Measurements from ENCODE around the gene ZNF93.

DNA sequence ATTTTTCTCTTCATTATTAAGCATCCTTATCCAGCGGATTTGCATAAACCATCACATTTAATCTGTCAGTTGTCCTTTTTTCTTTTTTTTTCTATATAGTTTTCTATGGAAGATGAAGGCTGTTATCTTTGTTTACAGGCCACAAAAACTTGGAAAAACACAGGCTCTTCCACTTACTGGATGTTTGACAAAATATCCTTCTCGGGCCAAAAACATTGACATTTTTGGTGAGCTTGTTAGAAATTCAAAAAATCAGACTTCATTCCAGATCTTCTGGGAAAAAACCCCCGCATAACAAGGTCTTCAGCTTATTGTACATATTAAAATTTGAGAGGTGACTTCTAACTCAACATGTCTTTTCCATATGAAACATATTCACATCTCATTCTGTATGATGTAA lies 13.8 kb downstream of the ZNF93 start:
- TF ChIP-seq CTCF (IDR thresholded peaks at IDR 0.05) = no peak
- TF ChIP-seq POLR2A (IDR thresholded peaks at IDR 0.05) = no peak
- no peak for TF ChIP-seq POLR2AphosphoS5 (IDR thresholded peaks at IDR 0.05)

Data from breast epithelium (tissue), 3 donors.